Measurements from ENCODE around the gene PCSK2. TPM values are rescaled to one million over a fixed set of nuclear protein-coding genes. Genes with fewer than 3 reads are reported as not detected.

The PCSK2 gene
- total and polyA plus RNA-seq, 2 of the 8 experiments (the other 6 are each of a cell fraction or from before 2014, with no cell fraction given) = 1.9 to 4.2 TPM

- Histone ChIP-seq H3K27ac (ENCODE audit: low read depth, low read length) (no peak overlapping the region), H2BK12ac (ENCODE audit: low read depth, low read length) (no peak overlapping the region), H4K20me1 (replicated peaks in 1 of 2; ENCODE audit: control insufficient read depth in 1 of 2, insufficient read depth in 2 of 2, low read length in 2 of 2) (no peaks in the 10 kb centered on the region), H3K79me1 (ENCODE audit: low read depth, low read length) (no peaks in the 10 kb centered on the region), H3K36me3 (ENCODE audit: control insufficient read depth in 2 of 4, insufficient read depth in 4 of 4, low read length in 3 of 4) (no peaks in the 10 kb centered on the region), H2BK20ac (ENCODE audit: low read length) (no peak overlapping the region), H2AK5ac (ENCODE audit: low read depth, low read length) (no peak overlapping the region), H3K4me1 (replicated peaks in 1 of 4; ENCODE audit: control insufficient read depth in 3 of 4, insufficient read depth in 4 of 4, low read length in 3 of 4) (0 out of 7 replicates have a peak, but pooled peaks cover 0 to 2% (median 0%) of the 10 kb centered on the region in 4 experiments), H3K79me2 (ENCODE audit: control insufficient read depth in 1 of 2, insufficient read depth in 2 of 2, low read length in 2 of 2) (no peaks in the 10 kb centered on the region), H3K9ac (replicated peaks in 1 of 4; ENCODE audit: extremely low read depth in 1 of 4, low read depth in 3 of 4, low read length in 3 of 4) (no peak overlapping the region), H3K4me3 (ENCODE audit: extremely low read depth in 1 of 4, insufficient read depth in 2 of 4, low read depth in 3 of 4, low read length in 4 of 4) (no peak overlapping the region), H3K23ac (ENCODE audit: insufficient read length) (no peak overlapping the region), H2BK15ac (ENCODE audit: low read length) (no peak overlapping the region), H4K5ac (ENCODE audit: insufficient read length, low read depth, low read length) (no peak overlapping the region), H3K18ac (ENCODE audit: extremely low read depth, low read length) (no peak overlapping the region), H3K23me2 (ENCODE audit: low read depth, low read length) (peaks cover 3% of the 10 kb centered on the region; the same call in 1 of the 2 replicates), H2AFZ (ENCODE audit: low read length) (no peak overlapping the region), H3K14ac (ENCODE audit: insufficient read length) (no peak overlapping the region), H3K27me3 (replicated peaks in 1 of 4; ENCODE audit: control insufficient read depth in 3 of 4, extremely low read depth in 1 of 4, insufficient read depth in 3 of 4, low read length in 3 of 4) (no peaks in the 10 kb centered on the region), H3K9me3 (ENCODE audit: insufficient read depth in 2 of 2, low read depth in 1 of 2, low read length in 1 of 2) (no peaks in the 10 kb centered on the region), H2BK5ac (ENCODE audit: low read depth, low read length) (no peak overlapping the region), H3K56ac (replicated peaks; ENCODE audit: insufficient read length, low read depth, low read length) (no peak overlapping the region), H4K8ac (ENCODE audit: extremely low read depth, insufficient read depth, low read length) (no peak overlapping the region), H3K4ac (replicated peaks; ENCODE audit: insufficient read length, low read depth, low read length) (no peak overlapping the region), H4K91ac (replicated peaks; ENCODE audit: insufficient read length, low read length) (no peak overlapping the region), H3K4me2 (ENCODE audit: insufficient read depth in 1 of 2, low read depth in 2 of 2, low read length in 2 of 2) (no peak overlapping the region), H2BK120ac (replicated peaks; ENCODE audit: low read depth, low read length) (no peak overlapping the region)
- FAIRE-seq (no peak), DNase-seq (ENCODE audit: low read depth in 1 of 2, low spot score in 2 of 2) (no peak)
- whole genome bisulfite sequencing, 2 experiments (ENCODE audit: extremely low coverage in 1 of 2, insufficient coverage in 1 of 2, insufficient read length in 1 of 2, insufficient replicate concordance in 2 of 2, low coverage in 1 of 2, low lambda C conversion rate in 2 of 2, missing lambda C conversion rate in 1 of 2) = 90% methylated on average over 2 of the region's 2 CpGs; no CpG with 5 or more reads in 1 of the 2 experiments
- POLR2A ChIA-PET (ENCODE audit: partially characterized antibody) = no interaction called here
- CTCF ChIA-PET (ENCODE audit: partially characterized antibody) = no interaction called here
- TF ChIP-seq RFX5 (IDR thresholded peaks at IDR 0.05; ENCODE audit: borderline replicate concordance, low read depth, low read length) (no peak), POU5F1 (IDR thresholded peaks at IDR 0.05; ENCODE audit: low read depth, low read length) (no peak), BACH1 (IDR thresholded peaks at IDR 0.05; ENCODE audit: low read length) (no peak)
These were observed 152.8 kb downstream of the PCSK2 start for GRCh38 chr20:17379651-17380050.

Data from H1 (cell line).